HCT116 (cell line): Measurements from ENCODE around the gene MYRF. TPM values are rescaled to one million over a fixed set of nuclear protein-coding genes. Genes with fewer than 3 reads are reported as not detected.

Experiments used
- ATAC-seq: fragments of 200-7000 bp; cut with Tn5 transposase; 2 replicates; pipeline ENCODE4 v1.9.1; 2020; ENCODE audit warnings: mild to moderate bottlenecking, moderate library complexity
- BruUV-seq: library from RNA; stranded (reverse); fragments of 400-500 nt; replicated peaks from 2 replicates; lab custom pipeline; 2021; lab: Mats Ljungman, UMichigan
- CTCF ChIA-PET: fragments of 300-600 bp; sonication (Branson Sonifier 250); formaldehyde crosslinking; loops from one replicate; lab custom pipeline; 2021; ENCODE audit warnings: antibody characterized with exemption; lab: Charles Lee
- POLR2A ChIA-PET: fragments of 300-600, 350-600 bp; sonication (Branson Sonifier 250); formaldehyde crosslinking; loops from one replicate; lab custom pipeline; 2021; ENCODE audit warnings: antibody characterized with exemption; lab: Charles Lee
- RAD21 ChIA-PET, 2 experiments: fragments of 300-600 bp; sonication (Branson Sonifier 250); formaldehyde crosslinking; loops; one replicate each; lab custom pipeline; 2023; ENCODE audit warnings: low total read pairs in 2 of 2; ENCODE audit not compliant: uncharacterized antibody in 2 of 2, unreplicated experiment in 2 of 2, low non-redundant PET in 1 of 2; lab: Charles Lee
- DNase-seq: peaks from one replicate; pipeline ENCODE4 v3.0.0-alpha.2; 2010; ENCODE audit warnings: low read depth, low spot score
- H2AFZ ChIP-seq: fragments of 200-600 bp; shearing (Covaris generic), sonication (generic); 2 replicates; pipeline ENCODE4 v1.6.1; 2017; ENCODE audit warnings: low read depth, mixed run types, mixed read lengths, antibody characterized with exemption, low read length; ENCODE audit not compliant: poor library complexity, severe bottlenecking
- H3K27ac ChIP-seq: 2 replicates; pipeline ENCODE4 v1.5.1; 2012; ENCODE audit warnings: low read depth, low read length
- H3K27me3 ChIP-seq: fragments of 200-600 bp; sonication (generic); 2 replicates; pipeline ENCODE4 v1.6.1; 2016; ENCODE audit warnings: mixed run types, low read length, mixed read lengths; ENCODE audit not compliant: insufficient read depth
- H3K36me3 ChIP-seq, 2 experiments: fragments of 200-500 bp in 1 of 2; fragments of 200-600 bp in 1 of 2; sonication (Bioruptor generic) in 1 of 2; sonication (generic) in 1 of 2; 2 replicates each; pipeline versions ENCODE4 v1.5.1 to v1.6.1; 2014 to 2016; ENCODE audit warnings: low read length in 2 of 2, inconsistent platforms in 1 of 2, mixed read lengths in 1 of 2, mixed run types in 1 of 2; ENCODE audit not compliant: insufficient read depth in 2 of 2, control insufficient read depth in 1 of 2
- H3K4me1 ChIP-seq, 2 experiments: fragments of 200-600 bp in 1 of 2; sonication (generic) in 1 of 2; 2 replicates each; pipeline versions ENCODE4 v1.5.1 to v1.6.1; 2012 to 2017; ENCODE audit warnings: low read length in 2 of 2, inconsistent platforms in 1 of 2, mild to moderate bottlenecking in 1 of 2, mixed read lengths in 1 of 2, mixed run types in 1 of 2, moderate library complexity in 1 of 2; ENCODE audit not compliant: insufficient read depth in 2 of 2, control insufficient read depth in 1 of 2
- H3K4me2 ChIP-seq: fragments of 200-600 bp; sonication (generic); 2 replicates; pipeline ENCODE4 v1.6.1; 2017; ENCODE audit warnings: mixed run types, low read length, mixed read lengths
- H3K4me3 ChIP-seq, 2 experiments: fragments of 200-600 bp in 1 of 2; sonication (generic) in 1 of 2; replicated peaks in 1 of 2; 2 replicates each; pipeline ENCODE4 v1.5.1; 2011 to 2016; ENCODE audit warnings: low read length in 2 of 2, control low read depth in 1 of 2, low read depth in 1 of 2, mild to moderate bottlenecking in 1 of 2, mixed read lengths in 1 of 2, mixed run types in 1 of 2
- H3K79me2 ChIP-seq: fragments of 200-600 bp; sonication (generic); 2 replicates; pipeline ENCODE4 v1.6.1; 2017; ENCODE audit warnings: mild to moderate bottlenecking, mixed run types, low read length, moderate library complexity, mixed read lengths; ENCODE audit not compliant: insufficient read depth
- H3K9ac ChIP-seq: fragments of 200-600 bp; sonication (generic); 2 replicates; pipeline ENCODE4 v1.6.1; 2016; ENCODE audit warnings: low read length, mixed read lengths
- H3K9me2 ChIP-seq: fragments of 200-600 bp; sonication (generic), shearing (Covaris generic); 2 replicates; pipeline ENCODE4 v1.6.1; 2017; ENCODE audit warnings: mixed run types, mild to moderate bottlenecking, moderate library complexity; ENCODE audit not compliant: insufficient read depth
- H3K9me3 ChIP-seq, 2 experiments: fragments of 200-500 bp in 1 of 2; fragments of 200-600 bp in 1 of 2; sonication (Bioruptor generic) in 1 of 2; sonication (generic) in 1 of 2; 2 replicates each; pipeline ENCODE4 v1.6.1; 2014 to 2017; ENCODE audit warnings: low read length in 2 of 2, mixed read lengths in 2 of 2, inconsistent platforms in 1 of 2, low read depth in 1 of 2, mild to moderate bottlenecking in 1 of 2, mixed run types in 1 of 2, moderate library complexity in 1 of 2; ENCODE audit not compliant: control insufficient read depth in 1 of 2, insufficient read depth in 1 of 2
- H4K20me1 ChIP-seq: fragments of 200-600 bp; sonication (generic), shearing (Covaris generic); 2 replicates; pipeline ENCODE4 v1.6.1; 2017; ENCODE audit warnings: mixed run types, mild to moderate bottlenecking, moderate library complexity; ENCODE audit not compliant: insufficient read depth
- CBX3 ChIP-seq: IDR thresholded peaks from 2 replicates; pipeline ENCODE4 v1.6.1; 2012; ENCODE audit warnings: low read depth
- EZH2 ChIP-seq: fragments of 200-600 bp; sonication (generic); IDR thresholded peaks from 2 replicates; pipeline ENCODE4 v1.6.1; 2017; ENCODE audit warnings: antibody characterized with exemption, mixed run types
- EZH2phosphoT487 ChIP-seq: fragments of 200-600 bp; IDR thresholded peaks from 2 replicates; pipeline ENCODE4 v1.6.1; 2018; ENCODE audit warnings: antibody characterized with exemption, borderline replicate concordance
- FOSL1 ChIP-seq: IDR thresholded peaks from 2 replicates; pipeline ENCODE4 v1.6.1; 2012; ENCODE audit warnings: low read depth
- SIN3A ChIP-seq: IDR thresholded peaks from 2 replicates; pipeline ENCODE4 v1.6.1; 2012; ENCODE audit warnings: low read depth
- SRF ChIP-seq: IDR thresholded peaks from 2 replicates; pipeline ENCODE4 v1.6.1; 2012; ENCODE audit warnings: low read depth
- TCF7L2 ChIP-seq: IDR thresholded peaks from 2 replicates; pipeline ENCODE4 v1.7.0; 2011; ENCODE audit warnings: borderline replicate concordance, inconsistent platforms; ENCODE audit not compliant: insufficient read depth, insufficient read length; ENCODE audit errors: extremely low read depth
- YY1 ChIP-seq: IDR thresholded peaks from 2 replicates; pipeline ENCODE4 v1.6.1; 2011; ENCODE audit warnings: low read length, low read depth, moderate library complexity, mild to moderate bottlenecking; ENCODE audit not compliant: insufficient replicate concordance; ENCODE audit errors: extremely low read depth
- ZNF274 ChIP-seq: fragments of 200-500 bp; sonication (Bioruptor generic); IDR thresholded peaks from 2 replicates; pipeline ENCODE4 v1.6.1; 2014; ENCODE audit warnings: mild to moderate bottlenecking, low read depth, low read length, inconsistent platforms
- intact Hi-C: fragments of 100-400 bp; cut with micrococcal nuclease; formaldehyde crosslinking; loops from 2 replicates; pipeline ENCODE4 v1.10.0; 2022
- total RNA-seq: library from RNA; stranded (reverse); gene quantifications from one replicate; pipeline ENCODE4 v1.2.1, GENCODE V29; 2021; ENCODE audit not compliant: unreplicated experiment
- TF ChIP-seq, protein P1 (sequence below): IDR thresholded peaks from 2 replicates; pipeline ENCODE4 v1.6.1; 2012
- TF ChIP-seq, protein P2 (sequence below): IDR thresholded peaks from 2 replicates; pipeline ENCODE4 v1.6.1; 2012
- TF ChIP-seq, protein P3 (sequence below): IDR thresholded peaks from 2 replicates; pipeline ENCODE4 v1.6.1; 2011; ENCODE audit warnings: mild to moderate bottlenecking, low read length, moderate library complexity; ENCODE audit not compliant: insufficient replicate concordance; ENCODE audit errors: extremely low read depth

The MYRF gene
- total RNA-seq, 1 experiment from 2014 or later = 52.3 TPM

DNA sequence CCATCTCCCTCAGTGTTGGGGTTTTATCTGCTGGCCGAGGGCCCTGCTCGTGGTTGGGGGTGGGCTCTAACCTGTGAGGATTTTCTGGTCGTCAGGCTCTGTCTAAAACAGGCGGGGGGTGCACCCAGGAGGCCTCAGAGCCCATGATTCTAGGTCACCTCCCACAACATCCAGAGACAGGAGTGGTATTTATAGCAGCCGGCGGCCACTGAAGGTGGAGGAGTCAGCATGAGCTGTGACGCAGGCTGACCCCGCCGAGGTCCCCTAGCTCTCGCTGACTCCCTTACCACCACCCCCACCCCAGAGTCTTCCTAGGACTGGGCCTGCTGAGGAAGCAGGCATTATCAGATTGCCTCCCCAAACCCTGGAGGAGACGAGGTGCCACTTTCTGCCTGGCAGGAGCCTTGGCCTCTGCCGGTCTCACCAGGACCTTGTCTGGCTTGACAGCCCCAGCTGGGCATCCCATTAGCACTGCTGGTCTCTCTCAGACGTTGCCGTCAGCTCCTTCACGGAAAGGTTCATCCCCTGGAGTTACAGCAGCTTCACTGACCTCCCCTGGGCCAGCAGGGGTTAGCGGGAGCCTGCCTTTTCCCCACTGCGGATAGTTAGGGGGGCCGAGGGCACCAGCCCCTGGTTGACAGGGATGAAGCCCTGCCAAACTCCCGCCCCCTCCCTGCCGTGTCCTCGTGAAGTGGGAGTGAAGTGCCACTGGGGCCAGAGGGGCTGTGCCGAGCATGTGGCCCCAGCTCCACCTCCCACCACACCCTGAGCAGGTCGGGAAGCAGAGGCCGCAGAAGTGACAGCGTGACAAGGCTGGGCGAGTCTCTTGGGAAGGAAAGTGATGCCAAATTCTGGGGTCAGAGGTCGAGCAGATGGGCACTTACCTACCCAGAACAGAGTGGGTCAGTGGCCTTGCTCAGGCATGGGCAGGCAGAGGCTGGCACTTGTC lies 45.7 kb upstream of the MYRF start:
- H2AFZ ChIP-seq = no peak overlapping the region
- H3K4me3 ChIP-seq = no peak overlapping the region
- no peaks in the 10 kb centered on the region for H3K79me2 ChIP-seq
- no peaks in the 10 kb centered on the region for H3K36me3 ChIP-seq
- H3K27me3 ChIP-seq = no peaks in the 10 kb centered on the region
- no peaks in the 10 kb centered on the region for H3K9me2 ChIP-seq
- DNase-seq = no peak
- H3K4me2 ChIP-seq = no peak overlapping the region
- CTCF ChIA-PET = interaction anchor here (1.0 to 1.1 kb wide), 2 partner anchors 9 to 27 kb away, joined by 3 read pairs; no protein-coding TSS in a partner anchor
- H3K9me3 ChIP-seq = no peaks in the 10 kb centered on the region
- no peak overlapping the region for H3K9ac ChIP-seq
- RAD21 ChIA-PET = interaction anchor here in 1 of 2 experiments (0.7 kb wide), 1 partner anchor 19 kb away, joined by 3 read pairs; no protein-coding TSS in a partner anchor
- POLR2A ChIA-PET = no interaction called here
- ATAC-seq = no peak
- H3K4me1 ChIP-seq = peaks cover 2 to 4% of the 10 kb centered on the region in 2 experiments; a peak in 2 of 4 replicates
- TF ChIP-seq, protein P1, sequence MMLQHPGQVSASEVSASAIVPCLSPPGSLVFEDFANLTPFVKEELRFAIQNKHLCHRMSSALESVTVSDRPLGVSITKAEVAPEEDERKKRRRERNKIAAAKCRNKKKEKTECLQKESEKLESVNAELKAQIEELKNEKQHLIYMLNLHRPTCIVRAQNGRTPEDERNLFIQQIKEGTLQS = no peak
- TF ChIP-seq TCF7L2 (no peak), CBX3 (no peak), SIN3A (no peak), ZNF274 (no peak), EZH2phosphoT487 (no peak), FOSL1 (no peak), YY1 (no peak), SRF (no peak), EZH2 (no peak)
- TF ChIP-seq, protein P2, sequence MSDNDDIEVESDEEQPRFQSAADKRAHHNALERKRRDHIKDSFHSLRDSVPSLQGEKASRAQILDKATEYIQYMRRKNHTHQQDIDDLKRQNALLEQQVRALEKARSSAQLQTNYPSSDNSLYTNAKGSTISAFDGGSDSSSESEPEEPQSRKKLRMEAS = no peak
- TF ChIP-seq, protein P3, sequence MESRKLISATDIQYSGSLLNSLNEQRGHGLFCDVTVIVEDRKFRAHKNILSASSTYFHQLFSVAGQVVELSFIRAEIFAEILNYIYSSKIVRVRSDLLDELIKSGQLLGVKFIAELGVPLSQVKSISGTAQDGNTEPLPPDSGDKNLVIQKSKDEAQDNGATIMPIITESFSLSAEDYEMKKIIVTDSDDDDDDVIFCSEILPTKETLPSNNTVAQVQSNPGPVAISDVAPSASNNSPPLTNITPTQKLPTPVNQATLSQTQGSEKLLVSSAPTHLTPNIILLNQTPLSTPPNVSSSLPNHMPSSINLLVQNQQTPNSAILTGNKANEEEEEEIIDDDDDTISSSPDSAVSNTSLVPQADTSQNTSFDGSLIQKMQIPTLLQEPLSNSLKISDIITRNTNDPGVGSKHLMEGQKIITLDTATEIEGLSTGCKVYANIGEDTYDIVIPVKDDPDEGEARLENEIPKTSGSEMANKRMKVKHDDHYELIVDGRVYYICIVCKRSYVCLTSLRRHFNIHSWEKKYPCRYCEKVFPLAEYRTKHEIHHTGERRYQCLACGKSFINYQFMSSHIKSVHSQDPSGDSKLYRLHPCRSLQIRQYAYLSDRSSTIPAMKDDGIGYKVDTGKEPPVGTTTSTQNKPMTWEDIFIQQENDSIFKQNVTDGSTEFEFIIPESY = no peak
- TF ChIP-seq, all 23 proteins: peak for 0
- no peak overlapping the region for H3K27ac ChIP-seq
- intact Hi-C loops = no loop called here
- H4K20me1 ChIP-seq = no peaks in the 10 kb centered on the region
- no TSS peak for BruUV-seq
